SK-N-DZ (cell line): ENCODE results near the gene SEC24C. TPM values are rescaled to one million over a fixed set of nuclear protein-coding genes. Genes with fewer than 3 reads are reported as not detected.
"Not testable (repeated sequence)": the region's sequence is repeated elsewhere in the genome, so short reads cannot be mapped to it uniquely, and the experiment has no call there.

ENCODE experiments used
- DNase-seq: peaks from one replicate; pipeline ENCODE4 v3.0.0-alpha.2; 2015; ENCODE audit warnings: low spot score
- polyA plus RNA-seq, 2 experiments: library from polyadenylated mRNA; depleted of rRNA; stranded (reverse); fragments of >200 nt; gene quantifications; 2 replicates each; pipeline ENCODE4 v1.2.3, GENCODE V29; 2014

SEC24C gene
- polyA plus RNA-seq (2014; cell fraction: cytosol; rRNA removed): 42.0 and 45.4 TPM in 2 replicates
- polyA plus RNA-seq (2014; cell fraction: nucleus; rRNA removed): 60.6 and 84.9 TPM in 2 replicates

GRCh38 chr10:73743905-73744663, at the start of gene SEC24C:
TSS of gene SEC24C (plus strand) at chr10:73744372. CDS start at chr10:73746833, 2,461 bp downstream.
- peak; percentile 98 for DNase-seq

- not testable (repeated sequence) for DNase-seq
Observed at GRCh38 chr10:73695302-73695701, 48.9 kb upstream of the SEC24C start.

- DNase-seq: not testable (repeated sequence)
Observed at GRCh38 chr10:73697675-73698159, 46.5 kb upstream of the SEC24C start, which contains the start of gene AGAP5. TSS of gene AGAP5 (minus strand) at chr10:73698109. CDS start at chr10:73697755, 354 bp downstream.

- DNase-seq: not testable (repeated sequence)
Observed at GRCh38 chr10:73698819-73699218, 45.4 kb upstream of the SEC24C start.

GRCh38 chr10:73703924-73704323, 40.2 kb upstream of the SEC24C start:
- DNase-seq: not testable (repeated sequence)

GRCh38 chr10:73705506-73706072, 38.6 kb upstream of the SEC24C start:
- not testable (repeated sequence) for DNase-seq

GRCh38 chr10:73706488-73706887, 37.7 kb upstream of the SEC24C start:
- DNase-seq: not testable (repeated sequence)

GRCh38 chr10:73707628-73708027, 36.5 kb upstream of the SEC24C start:
- DNase-seq: not testable (repeated sequence)

GRCh38 chr10:73708122-73708521, 36.0 kb upstream of the SEC24C start:
- DNase-seq: not testable (repeated sequence)

GRCh38 chr10:73711683-73712082, 32.5 kb upstream of the SEC24C start:
- DNase-seq: not testable (repeated sequence)

GRCh38 chr10:73713912-73714311, 30.3 kb upstream of the SEC24C start:
- not testable (repeated sequence) for DNase-seq

GRCh38 chr10:73714483-73714882, 29.7 kb upstream of the SEC24C start:
- DNase-seq: not testable (repeated sequence)

GRCh38 chr10:73715179-73716156, 28.7 kb upstream of the SEC24C start:
- not testable (repeated sequence) for DNase-seq

- DNase-seq: no peak
Observed at GRCh38 chr10:73716251-73716650, 27.9 kb upstream of the SEC24C start.

GRCh38 chr10:73717556-73717955, 26.6 kb upstream of the SEC24C start:
- no peak for DNase-seq

- not testable (repeated sequence) for DNase-seq
Observed at GRCh38 chr10:73720561-73720960, 23.6 kb upstream of the SEC24C start.

GRCh38 chr10:73723516-73723915, 20.7 kb upstream of the SEC24C start:
- no peak for DNase-seq

- not testable (repeated sequence) for DNase-seq
Observed at GRCh38 chr10:73729781-73730152, 14.4 kb upstream of the SEC24C start.

GRCh38 chr10:73730153-73730906, 13.8 kb upstream of the SEC24C start:
- peak; percentile 95 for DNase-seq

- DNase-seq: no peak
Observed at GRCh38 chr10:73731588-73732375, 12.4 kb upstream of the SEC24C start.
